HG03135 (cell line): ENCODE measurements around the gene GPRC5B.

Experiments used
- ATAC-seq: cut with Tn5 transposase; IDR thresholded peaks from one replicate; pipeline ENCODE4 v1.9.1; 2021; ENCODE audit warnings: mild to moderate bottlenecking, moderate library complexity; ENCODE audit not compliant: unreplicated experiment

GPRC5B gene

GRCh38 chr16:19898924-19899604 is 14.4 kb upstream of the GPRC5B start:
- no peak for ATAC-seq

DNA sequence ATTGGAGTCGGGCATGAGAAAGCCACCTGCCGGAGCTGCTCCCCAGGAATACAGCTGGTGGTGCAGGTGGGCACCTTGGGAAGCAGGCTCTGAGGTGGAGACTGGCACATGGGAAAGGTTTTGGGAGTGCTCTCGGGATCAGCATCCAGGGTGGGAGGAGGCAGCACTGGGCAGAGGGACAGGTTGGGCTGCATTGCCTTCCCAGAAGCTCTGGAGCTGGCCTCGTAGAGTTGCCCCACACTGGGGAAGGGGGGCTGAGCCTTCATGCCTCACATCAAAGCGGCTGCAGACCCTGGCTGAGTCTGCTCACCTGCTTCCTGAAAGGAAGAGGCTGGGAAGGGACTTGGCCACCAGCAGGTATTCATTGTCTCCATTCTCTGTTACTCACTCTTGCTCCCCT is 13.5 kb upstream of the GPRC5B start:
- no peak for ATAC-seq

- no peak for ATAC-seq
These were observed 12.3 kb upstream of the GPRC5B start for GRCh38 chr16:19896951-19897350.

DNA sequence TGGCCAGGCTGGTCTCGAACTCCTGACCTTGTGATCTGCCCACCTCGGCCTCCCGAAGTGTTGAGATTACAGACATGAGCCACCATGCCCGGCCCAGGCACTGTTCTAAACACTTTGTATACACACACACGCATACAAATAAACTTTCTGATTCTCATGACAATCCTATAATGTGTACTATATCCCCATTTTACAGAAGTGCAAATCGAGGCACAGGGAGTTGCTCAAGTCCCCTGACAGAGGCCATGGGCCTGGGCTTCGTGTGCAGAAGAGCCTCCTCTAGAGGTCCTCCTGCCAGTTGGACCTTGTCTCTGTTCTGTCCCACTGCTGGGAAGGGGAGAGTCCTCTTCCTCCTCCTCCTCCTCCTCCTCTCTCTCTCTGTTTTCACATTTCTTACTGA is 9.9 kb upstream of the GPRC5B start:
- no peak for ATAC-seq

DNA sequence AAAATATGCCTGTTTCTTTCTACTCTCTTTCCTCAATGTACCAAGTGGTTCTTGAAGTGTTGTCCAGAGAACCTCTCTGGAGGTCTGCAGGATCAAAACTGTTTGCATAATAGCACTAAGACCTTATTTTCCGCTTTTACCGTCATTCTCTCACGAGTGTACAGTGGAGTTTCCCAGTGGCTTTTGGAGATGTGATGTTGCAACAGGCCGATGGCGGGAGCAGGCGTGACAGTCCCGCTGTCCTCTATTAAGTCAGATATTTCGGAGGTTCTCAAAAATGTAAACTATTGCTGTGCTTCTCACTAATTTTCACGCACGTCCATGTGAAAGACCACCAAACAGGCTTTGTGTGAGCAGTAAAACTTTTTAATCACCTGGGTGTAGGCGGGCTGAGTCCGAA is 8.3 kb upstream of the GPRC5B start:
- ATAC-seq: no peak

DNA sequence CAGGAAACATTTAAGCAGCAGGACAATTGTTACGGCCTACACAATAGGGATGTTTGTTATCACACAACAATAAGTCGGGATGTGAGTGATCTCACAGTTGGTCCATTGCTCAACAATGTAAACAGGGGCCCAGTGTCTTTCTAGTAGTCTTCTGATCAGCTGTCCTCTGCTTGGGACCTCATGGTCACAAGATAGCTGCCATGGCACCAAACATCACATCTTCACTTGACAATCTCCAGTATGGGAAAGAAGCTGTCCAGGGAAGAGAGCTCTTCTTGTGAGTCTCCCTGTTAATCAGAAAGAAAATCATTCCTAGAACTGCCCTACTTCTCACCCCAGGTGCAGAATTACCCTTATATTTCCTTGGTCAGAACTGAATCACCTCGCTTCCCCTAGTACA is 6.3 kb upstream of the GPRC5B start:
- no peak for ATAC-seq

GRCh38 chr16:19888834-19889233 is 4.2 kb upstream of the GPRC5B start:
- ATAC-seq: no peak

- peak; percentile 52 for ATAC-seq
These were observed 1.7 kb upstream of the GPRC5B start for GRCh38 chr16:19886073-19886941.

DNA sequence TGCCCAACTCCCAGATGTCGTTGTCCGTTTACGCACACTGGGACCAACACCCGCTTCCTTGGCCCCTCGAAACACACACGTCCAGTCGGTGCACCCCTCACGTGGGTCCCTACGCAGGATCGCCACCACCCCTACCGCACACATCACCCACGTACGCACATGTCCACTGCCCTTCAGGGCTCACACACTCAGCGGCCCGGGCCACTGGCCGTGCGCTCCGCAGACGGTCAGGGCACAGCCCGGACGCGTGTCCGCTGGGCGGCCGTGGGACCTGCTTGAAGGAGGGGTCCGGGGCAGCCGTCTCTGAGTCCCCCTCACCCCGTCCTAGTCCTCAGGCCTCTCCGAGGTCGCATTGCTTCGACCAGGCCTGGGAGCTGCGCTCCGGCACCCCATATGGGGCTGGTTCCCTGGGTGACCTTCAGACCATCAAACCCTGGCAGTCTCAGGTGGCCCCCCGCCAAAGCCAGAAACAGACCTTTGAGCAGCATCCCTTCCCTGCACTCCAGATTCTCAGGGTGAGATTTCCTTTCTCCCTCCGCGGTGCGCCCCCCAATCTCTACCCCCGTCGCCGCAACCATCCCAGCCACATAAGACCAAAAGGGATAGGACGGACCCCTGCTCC is 914 bp upstream of the GPRC5B start:
- ATAC-seq: no peak

GRCh38 chr16:19883966-19884485 is 622 bp downstream of the GPRC5B start:
- ATAC-seq: no peak

DNA sequence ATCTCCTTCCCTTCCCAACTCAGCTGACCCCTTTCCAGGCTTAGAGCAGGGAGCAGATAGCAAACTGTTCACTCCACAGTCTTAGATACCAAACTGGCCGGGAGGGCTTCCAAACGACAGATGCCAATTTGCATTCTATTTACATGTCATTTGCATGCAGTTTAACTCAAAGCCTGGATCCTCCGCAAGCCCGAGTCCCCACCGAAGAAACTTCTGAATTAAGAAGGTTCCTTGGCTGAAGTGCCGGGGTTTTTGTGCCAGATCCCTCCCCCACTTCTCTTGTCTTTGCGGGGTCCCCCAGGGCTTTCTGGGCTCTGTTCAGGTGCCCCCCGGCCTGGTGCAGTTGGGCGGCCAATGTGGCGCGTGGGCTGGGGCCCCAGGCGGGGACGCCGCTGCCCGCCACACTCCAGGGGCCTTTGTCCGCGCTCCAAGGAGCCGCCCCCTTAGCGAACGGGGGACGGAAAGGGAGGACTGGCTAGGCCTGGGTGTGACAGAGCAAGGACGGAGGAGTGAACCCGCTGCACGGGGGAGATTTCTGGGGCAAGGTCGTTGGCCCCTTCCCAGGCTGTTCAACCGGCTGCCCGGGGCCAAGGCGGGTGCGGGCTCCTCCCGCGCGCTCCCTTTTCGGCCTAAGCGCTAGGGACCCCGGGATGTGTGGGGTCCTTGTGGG is 1.2 kb downstream of the GPRC5B start:
- ATAC-seq: no peak

- no peak for ATAC-seq
These were observed 2.0 kb downstream of the GPRC5B start for GRCh38 chr16:19882646-19883045.

GRCh38 chr16:19882186-19882585 is 2.5 kb downstream of the GPRC5B start:
- no peak for ATAC-seq

- no peak for ATAC-seq
These were observed 2.9 kb downstream of the GPRC5B start for GRCh38 chr16:19881783-19882182.

GRCh38 chr16:19881028-19881427 is 3.6 kb downstream of the GPRC5B start:
- no peak for ATAC-seq

DNA sequence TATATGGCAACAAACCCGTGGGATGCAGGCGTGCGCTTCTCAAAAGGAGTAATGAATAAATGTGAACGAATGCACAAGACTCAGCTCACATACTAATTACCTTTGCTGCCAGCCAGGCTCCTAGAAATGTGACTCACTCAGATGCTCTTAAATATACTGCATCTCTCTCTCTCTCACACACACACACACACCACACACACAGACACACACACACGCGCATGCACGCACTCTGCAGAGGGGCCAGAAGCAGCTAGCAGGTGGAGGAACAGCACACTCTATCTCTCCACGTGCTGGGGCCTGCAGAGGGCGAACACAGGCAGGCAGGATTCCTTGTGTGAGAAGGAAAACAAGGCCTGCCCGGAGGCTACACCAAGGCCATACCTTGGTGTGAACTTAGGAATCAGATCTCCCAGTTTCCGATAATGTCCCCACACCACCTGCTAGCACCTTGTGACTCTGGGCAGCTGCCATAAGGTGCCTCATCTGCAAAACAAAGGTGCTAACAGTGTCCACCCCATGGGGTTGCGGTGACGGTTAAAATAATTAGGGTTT is 5.3 kb downstream of the GPRC5B start:
- ATAC-seq: no peak

GRCh38 chr16:19878757-19879156 is 5.9 kb downstream of the GPRC5B start:
- no peak for ATAC-seq

GRCh38 chr16:19876501-19877059 is 8.1 kb downstream of the GPRC5B start:
- no peak for ATAC-seq

DNA sequence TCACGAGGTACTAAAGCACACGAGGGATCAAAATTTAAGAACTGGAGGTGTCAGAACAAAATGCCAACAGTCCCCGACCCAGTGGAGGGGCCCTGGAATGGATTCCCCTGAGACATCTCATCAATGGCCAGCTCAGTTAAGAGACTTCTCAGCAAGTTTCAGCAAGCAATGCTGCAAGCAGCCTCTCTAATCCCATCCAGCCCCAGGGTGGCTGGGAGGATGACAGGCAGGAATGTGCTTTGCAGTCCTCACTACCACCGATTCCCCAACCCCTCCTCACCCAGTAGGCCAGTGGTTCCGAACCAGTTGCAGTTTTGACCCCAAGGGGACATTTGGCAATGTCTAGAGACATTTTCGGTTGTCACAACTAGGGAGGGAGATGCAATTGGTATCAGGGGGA is 8.7 kb downstream of the GPRC5B start:
- no peak for ATAC-seq

DNA sequence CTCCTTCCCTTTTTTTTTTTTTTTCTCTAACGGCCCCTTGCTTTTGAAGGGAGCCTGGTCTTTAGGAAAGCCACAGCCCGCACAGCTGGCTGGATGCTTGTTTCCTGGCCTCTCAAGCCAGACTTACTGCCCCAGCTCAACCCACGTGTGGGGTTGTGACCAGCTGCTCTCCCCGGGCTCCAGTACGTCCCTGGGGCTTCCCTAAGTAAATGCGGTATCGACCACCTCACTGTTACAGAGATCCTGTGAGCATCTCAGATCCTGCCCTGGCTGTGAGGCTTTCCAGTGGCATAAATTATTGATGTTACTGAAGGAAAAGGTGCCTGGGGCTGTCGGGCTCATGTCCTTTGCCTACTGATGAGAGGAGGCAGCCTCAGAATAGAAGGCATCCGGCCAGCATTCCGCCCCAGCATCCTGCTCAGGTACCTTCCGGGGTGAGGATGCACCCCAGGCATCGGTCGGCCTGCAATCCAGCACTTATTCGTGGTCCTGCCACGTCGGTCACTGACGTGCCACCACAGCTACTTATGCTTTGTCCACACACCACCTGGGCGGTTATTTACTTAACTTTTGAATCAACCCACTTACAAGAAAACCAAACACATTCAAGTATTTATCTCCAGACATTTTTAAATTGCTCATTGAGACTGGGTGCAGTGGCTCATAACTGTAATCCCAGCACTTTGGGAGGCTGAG is 9.6 kb downstream of the GPRC5B start:
- no peak for ATAC-seq
